ENCODE results near the gene NEO1. TPM values are rescaled to one million over a fixed set of nuclear protein-coding genes. Genes with fewer than 3 reads are reported as not detected.

NEO1 gene
- total RNA-seq, 1 donor from 2014 or later: 2.3 TPM

DNA sequence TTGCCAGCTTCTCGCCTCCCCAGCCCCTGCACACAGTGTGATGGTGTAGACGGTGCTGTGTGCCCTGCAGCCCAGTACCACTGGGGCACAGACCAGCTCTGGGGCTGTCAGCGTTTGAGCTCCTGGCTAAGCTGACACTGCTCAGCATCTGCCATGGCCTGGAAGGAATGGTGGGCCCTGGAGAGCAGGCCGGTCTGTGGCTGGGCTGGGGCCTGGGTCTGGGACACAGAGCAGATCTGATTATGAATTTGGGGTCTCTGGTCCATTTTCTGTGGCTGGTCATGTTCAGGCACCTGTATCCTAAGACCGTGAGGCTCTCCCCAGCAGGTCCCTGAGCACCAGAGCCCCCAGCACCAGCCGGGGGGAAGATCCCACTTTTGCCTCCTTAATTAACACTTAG is 281.8 kb downstream of the NEO1 start:
- Mint-ChIP-seq H3K9me3 (no peaks in the 10 kb centered on the region), H3K4me1 (no peaks in the 10 kb centered on the region), H3K27ac (no peak overlapping the region), H3K4me3 (no peak overlapping the region), H3K27me3 (no peaks in the 10 kb centered on the region), H3K36me3 (ENCODE audit: low read depth) (no peaks in the 10 kb centered on the region)
- intact Hi-C loops (cut with micrococcal nuclease): no loop called here
- ChIA-PET POLR2A (no interaction called here), CTCF (no interaction called here)
- peak; percentile 4 for DNase-seq
- TF ChIP-seq, protein P1, sequence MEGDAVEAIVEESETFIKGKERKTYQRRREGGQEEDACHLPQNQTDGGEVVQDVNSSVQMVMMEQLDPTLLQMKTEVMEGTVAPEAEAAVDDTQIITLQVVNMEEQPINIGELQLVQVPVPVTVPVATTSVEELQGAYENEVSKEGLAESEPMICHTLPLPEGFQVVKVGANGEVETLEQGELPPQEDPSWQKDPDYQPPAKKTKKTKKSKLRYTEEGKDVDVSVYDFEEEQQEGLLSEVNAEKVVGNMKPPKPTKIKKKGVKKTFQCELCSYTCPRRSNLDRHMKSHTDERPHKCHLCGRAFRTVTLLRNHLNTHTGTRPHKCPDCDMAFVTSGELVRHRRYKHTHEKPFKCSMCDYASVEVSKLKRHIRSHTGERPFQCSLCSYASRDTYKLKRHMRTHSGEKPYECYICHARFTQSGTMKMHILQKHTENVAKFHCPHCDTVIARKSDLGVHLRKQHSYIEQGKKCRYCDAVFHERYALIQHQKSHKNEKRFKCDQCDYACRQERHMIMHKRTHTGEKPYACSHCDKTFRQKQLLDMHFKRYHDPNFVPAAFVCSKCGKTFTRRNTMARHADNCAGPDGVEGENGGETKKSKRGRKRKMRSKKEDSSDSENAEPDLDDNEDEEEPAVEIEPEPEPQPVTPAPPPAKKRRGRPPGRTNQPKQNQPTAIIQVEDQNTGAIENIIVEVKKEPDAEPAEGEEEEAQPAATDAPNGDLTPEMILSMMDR (IDR thresholded peaks at IDR 0.05): no peak
- ATAC-seq (ENCODE audit: low read depth): no peak

DNA sequence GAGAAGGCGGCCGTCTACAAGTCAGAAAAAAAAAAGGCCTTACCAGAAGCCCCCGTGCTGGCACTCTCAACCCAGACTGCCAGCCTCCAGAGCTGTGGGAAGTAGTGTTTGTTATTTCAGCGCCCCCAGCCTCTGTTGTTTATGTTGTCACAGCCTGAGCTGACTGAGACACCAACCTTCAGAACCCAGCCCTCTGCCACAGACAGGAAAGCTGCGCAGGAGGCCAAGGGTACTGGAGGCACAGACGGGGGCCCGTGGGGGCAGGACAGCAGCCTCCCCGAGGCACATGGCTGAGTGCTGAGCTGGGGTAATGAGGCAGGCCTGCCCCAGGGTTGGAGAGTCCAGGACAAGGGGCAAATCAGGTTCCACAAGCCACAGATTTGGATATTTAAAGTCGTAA is 282.8 kb downstream of the NEO1 start:
- no peaks in the 10 kb centered on the region for H3K27me3 Mint-ChIP-seq
- TF ChIP-seq, protein P1 (IDR thresholded peaks at IDR 0.05): no peak
- no peak overlapping the region for H3K27ac Mint-ChIP-seq
- no peak for ATAC-seq (ENCODE audit: low read depth)
- POLR2A ChIA-PET: no interaction called here
- H3K9me3 Mint-ChIP-seq: no peaks in the 10 kb centered on the region
- CTCF ChIA-PET: no interaction called here
- no peaks in the 10 kb centered on the region for H3K36me3 Mint-ChIP-seq (ENCODE audit: low read depth)
- DNase-seq: no peak
- H3K4me1 Mint-ChIP-seq: no peaks in the 10 kb centered on the region
- no peak overlapping the region for H3K4me3 Mint-ChIP-seq
- intact Hi-C loops (cut with micrococcal nuclease): no loop called here

DNA sequence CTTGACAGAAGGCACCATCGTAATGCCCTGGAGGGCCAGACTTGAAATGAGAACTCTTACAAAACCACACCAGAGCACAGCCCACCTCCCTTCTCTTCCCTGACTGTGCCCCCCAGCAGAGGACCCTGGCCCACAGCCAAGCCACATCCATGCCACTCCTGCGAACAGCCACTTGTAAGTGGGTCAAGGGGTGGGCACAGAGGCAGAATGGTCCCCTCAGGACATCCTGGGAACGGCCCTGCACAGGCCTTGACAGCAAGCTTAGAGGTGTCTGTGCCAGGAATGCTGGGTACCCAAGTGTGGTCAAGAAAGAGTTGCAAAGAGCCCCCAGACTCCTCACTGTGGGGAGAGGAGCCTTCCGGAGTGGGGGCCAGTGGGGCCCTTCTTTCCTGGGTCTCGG is 283.2 kb downstream of the NEO1 start:
- H3K27ac Mint-ChIP-seq: no peak overlapping the region
- no peaks in the 10 kb centered on the region for H3K4me1 Mint-ChIP-seq
- POLR2A ChIA-PET: no interaction called here
- no peak overlapping the region for H3K4me3 Mint-ChIP-seq
- DNase-seq (no peak), ATAC-seq (ENCODE audit: low read depth) (no peak)
- intact Hi-C loops (cut with micrococcal nuclease): no loop called here
- CTCF ChIA-PET: no interaction called here
- no peaks in the 10 kb centered on the region for H3K36me3 Mint-ChIP-seq (ENCODE audit: low read depth)
- TF ChIP-seq, protein P1 (IDR thresholded peaks at IDR 0.05): no peak
- H3K27me3 Mint-ChIP-seq: no peaks in the 10 kb centered on the region
- H3K9me3 Mint-ChIP-seq: no peaks in the 10 kb centered on the region

DNA sequence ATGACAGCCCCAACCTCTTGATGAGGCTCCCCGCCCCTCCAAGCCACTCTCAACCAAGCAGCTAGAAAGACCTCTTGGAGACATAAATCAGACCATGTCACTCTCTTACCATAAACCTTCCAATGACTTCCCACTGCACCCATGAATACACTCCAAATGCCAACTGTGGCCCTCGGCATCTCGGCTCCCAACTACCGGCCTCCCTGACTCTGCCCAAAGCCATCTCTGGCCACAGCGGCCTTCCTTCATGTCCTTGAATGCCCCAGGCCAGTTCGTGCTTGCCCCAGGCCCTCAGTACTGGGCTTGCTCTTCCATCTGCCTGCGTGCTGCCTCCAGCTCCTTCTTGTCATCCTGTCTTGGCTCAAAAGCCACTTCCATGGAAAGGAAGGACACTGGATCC is 284.5 kb downstream of the NEO1 start:
- no peak overlapping the region for H3K27ac Mint-ChIP-seq
- no peak for ATAC-seq (ENCODE audit: low read depth)
- H3K9me3 Mint-ChIP-seq: no peaks in the 10 kb centered on the region
- H3K27me3 Mint-ChIP-seq: no peaks in the 10 kb centered on the region
- ChIA-PET POLR2A (no interaction called here), CTCF (no interaction called here)
- H3K4me1 Mint-ChIP-seq: no peaks in the 10 kb centered on the region
- H3K4me3 Mint-ChIP-seq: no peak overlapping the region
- intact Hi-C loops (cut with micrococcal nuclease): no loop called here
- TF ChIP-seq, protein P1 (IDR thresholded peaks at IDR 0.05): no peak
- H3K36me3 Mint-ChIP-seq (ENCODE audit: low read depth): no peaks in the 10 kb centered on the region
- DNase-seq: no peak

DNA sequence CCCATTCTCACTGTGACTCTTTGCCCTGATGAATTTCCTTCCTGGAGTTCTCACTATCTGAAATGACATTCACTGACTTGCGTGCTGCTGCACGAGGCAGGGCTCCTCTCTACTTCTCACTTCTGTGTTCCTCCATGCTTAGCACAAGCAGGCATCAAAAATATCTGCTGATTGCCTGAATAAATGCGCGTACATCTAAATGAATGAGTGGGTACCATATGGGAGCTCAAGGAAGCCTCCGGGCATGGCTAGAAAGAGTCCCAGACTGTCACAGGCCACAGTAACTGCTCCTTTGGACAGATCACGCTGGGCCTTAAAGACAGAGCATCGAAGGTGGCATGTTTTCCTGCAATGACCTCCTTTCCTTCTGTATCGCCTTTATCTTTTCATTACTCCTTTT is 284.9 kb downstream of the NEO1 start:
- POLR2A ChIA-PET: no interaction called here
- intact Hi-C loops (cut with micrococcal nuclease): no loop called here
- Mint-ChIP-seq H3K9me3 (no peaks in the 10 kb centered on the region), H3K4me3 (no peak overlapping the region), H3K27ac (no peak overlapping the region), H3K27me3 (no peaks in the 10 kb centered on the region), H3K36me3 (ENCODE audit: low read depth) (no peaks in the 10 kb centered on the region), H3K4me1 (no peaks in the 10 kb centered on the region)
- TF ChIP-seq, protein P1 (IDR thresholded peaks at IDR 0.05): no peak
- CTCF ChIA-PET: no interaction called here
- no peak for ATAC-seq (ENCODE audit: low read depth)
- DNase-seq: no peak

Data from activated B cell treated with CpG ODN at 0.5 μM for 24 hours (primary cell).